SK-N-SH (cell line): ENCODE data around the gene SMARCA2. TPM values are rescaled to one million over a fixed set of nuclear protein-coding genes. Genes with fewer than 3 reads are reported as not detected.

ENCODE experiments used
- CTCF ChIA-PET: fragments of 300-600, 350-600 bp; formaldehyde crosslinking; extraction: SDS; loops from one replicate; lab custom pipeline; 2021; lab: Yijun Ruan, JAX
- POLR2A ChIA-PET: fragments of 350-600 bp; sonication (Branson Sonifier 250); formaldehyde crosslinking; extraction: SDS; loops from one replicate; lab custom pipeline; 2020; ENCODE audit warnings: antibody characterized with exemption, inconsistent platforms; lab: Yijun Ruan, JAX
- DNase-seq: peaks from one replicate; pipeline ENCODE4 v3.0.0; 2012
- H2AFZ ChIP-seq: fragments of 200-600 bp; sonication (generic); 2 replicates; pipeline ENCODE4 v1.8.1; 2016; ENCODE audit warnings: antibody characterized with exemption, mild to moderate bottlenecking, low read depth
- H3F3A ChIP-seq: fragments of 200-600 bp; sonication (generic); replicated peaks from 2 replicates; pipeline ENCODE3; 2016; ENCODE audit warnings: antibody characterized with exemption, mild to moderate bottlenecking; ENCODE audit not compliant: insufficient read depth
- H3K27ac ChIP-seq, 2 experiments: fragments of 200-500 bp in 1 of 2; fragments of 200-600 bp in 1 of 2; sonication (Bioruptor generic) in 1 of 2; sonication (generic), shearing (Covaris generic) in 1 of 2; 2 replicates each; pipeline versions ENCODE4 v1.5.1 to v1.6.1; 2014 to 2016; ENCODE audit warnings: low read depth in 2 of 2, inconsistent platforms in 1 of 2, low read length in 1 of 2, mild to moderate bottlenecking in 1 of 2, mixed read lengths in 1 of 2
- H3K27me3 ChIP-seq: fragments of 200-600 bp; sonication (generic), shearing (Covaris generic); 2 replicates; pipeline ENCODE4 v1.6.1; 2016; ENCODE audit warnings: mixed run types; ENCODE audit not compliant: insufficient read depth
- H3K36me3 ChIP-seq, 2 experiments: fragments of 200-500 bp in 1 of 2; fragments of 200-600 bp in 1 of 2; sonication (Bioruptor generic) in 1 of 2; sonication (generic) in 1 of 2; replicated peaks in 1 of 2; 2 replicates each; pipeline versions ENCODE3 to v1.5.1; 2014 to 2016; ENCODE audit warnings: low read length in 1 of 2, mild to moderate bottlenecking in 1 of 2; ENCODE audit not compliant: insufficient read depth in 2 of 2, control insufficient read depth in 1 of 2
- H3K4me1 ChIP-seq, 2 experiments: fragments of 200-500 bp in 1 of 2; fragments of 200-600 bp in 1 of 2; sonication (Bioruptor generic) in 1 of 2; sonication (generic), shearing (Covaris generic) in 1 of 2; 2 replicates each; pipeline versions ENCODE4 v1.5.1 to v1.6.1; 2014 to 2016; ENCODE audit warnings: low read depth in 1 of 2, low read length in 1 of 2, mixed run types in 1 of 2; ENCODE audit not compliant: insufficient read depth in 2 of 2, control insufficient read depth in 1 of 2
- H3K4me2 ChIP-seq: fragments of 200-600 bp; sonication (generic), shearing (Covaris generic); 2 replicates; pipeline ENCODE4 v1.6.1; 2017; ENCODE audit warnings: mixed run types
- H3K4me3 ChIP-seq, 2 experiments: fragments of 200-500 bp in 1 of 2; fragments of 200-600 bp in 1 of 2; sonication (Bioruptor generic) in 1 of 2; sonication (generic), shearing (Covaris generic) in 1 of 2; 2 replicates each; pipeline versions ENCODE4 v1.5.1 to v1.8.1; 2014 to 2016; ENCODE audit warnings: low read depth in 2 of 2, inconsistent platforms in 1 of 2, low read length in 1 of 2, mild to moderate bottlenecking in 1 of 2, mixed read lengths in 1 of 2, moderate library complexity in 1 of 2
- H3K79me2 ChIP-seq: fragments of 200-600 bp; sonication (generic); 2 replicates; pipeline ENCODE4 v1.8.1; 2017; ENCODE audit warnings: mild to moderate bottlenecking; ENCODE audit not compliant: insufficient read depth
- H3K9ac ChIP-seq: fragments of 200-600 bp; sonication (generic); 2 replicates; pipeline ENCODE4 v1.6.1; 2017; ENCODE audit warnings: mixed run types
- H3K9me2 ChIP-seq: fragments of 200-600 bp; sonication (generic); 2 replicates; pipeline ENCODE4 v1.6.1; 2017; ENCODE audit warnings: mixed run types
- H3K9me3 ChIP-seq: fragments of 200-600 bp; sonication (generic); 2 replicates; pipeline ENCODE4 v1.6.1; 2017; ENCODE audit warnings: mixed run types, mild to moderate bottlenecking, moderate library complexity
- H4K20me1 ChIP-seq: fragments of 200-600 bp; sonication (generic); 2 replicates; pipeline ENCODE4 v1.6.1; 2017; ENCODE audit warnings: mild to moderate bottlenecking, mixed run types; ENCODE audit not compliant: insufficient read depth
- EZH2phosphoT487 ChIP-seq: fragments of 200-600 bp; sonication (generic); IDR thresholded peaks from 2 replicates; pipeline ENCODE4 v1.6.1; 2017; ENCODE audit warnings: low read depth, mixed run types, mild to moderate bottlenecking, antibody characterized with exemption, moderate library complexity, borderline replicate concordance
- JUND ChIP-seq: IDR thresholded peaks from 2 replicates; pipeline ENCODE4 v1.4.0; 2012
- RAD21 ChIP-seq: IDR thresholded peaks from 2 replicates; pipeline ENCODE4 v1.6.1; 2012; ENCODE audit warnings: mild to moderate bottlenecking, low read length
- RXRA ChIP-seq: IDR thresholded peaks from 2 replicates; pipeline ENCODE4 v1.4.0; 2012; ENCODE audit warnings: low read depth, mild to moderate bottlenecking, borderline replicate concordance
- USF1 ChIP-seq: IDR thresholded peaks from 2 replicates; pipeline ENCODE4 v1.4.0; 2012; ENCODE audit warnings: low read depth, borderline replicate concordance
- WGBS: methylation state at CpG from one replicate; pipeline ENCODE4 v1.1.6; 2017; ENCODE audit warnings: low lambda C conversion rate; 5-methylcytosine and 5-hydroxymethylcytosine counted together
- polyA plus RNA-seq, 3 experiments: library from polyadenylated mRNA; depleted of rRNA; stranded (reverse); fragments of >200 nt; gene quantifications; 2 replicates each; pipeline ENCODE4 v1.2.3, GENCODE V29; 2012
- TF ChIP-seq, protein P1 (sequence below): fragments of 150-350 bp; IDR thresholded peaks from 2 replicates; pipeline ENCODE4 v1.6.1; 2017; ENCODE audit warnings: antibody characterized with exemption, low read length, low read depth, borderline replicate concordance

SMARCA2 gene
- polyA plus RNA-seq, 1 of the 3 experiments (the other 2 are of a cell fraction) = 17.4 TPM

GRCh38 chr9:2013743-2014475 is 1.2 kb upstream of the SMARCA2 start:
- Histone ChIP-seq H3K27ac (peak overlapping the region; percentile 50 to 66; a peak in 3 of 4 replicates), H3K9ac (peak overlapping the region; percentile 51; the same call in 1 of the 2 replicates), H3K36me3 (no peaks in the 10 kb centered on the region), H3K9me2 (no peaks in the 10 kb centered on the region), H3K27me3 (no peaks in the 10 kb centered on the region; the same call in 1 of the 2 replicates), H3K4me2 (peak overlapping the region; percentile 95)
- POLR2A ChIA-PET = no interaction called here
- TF ChIP-seq RXRA (no peak), RAD21 (no peak), USF1 (no peak), JUND (no peak)
- TF ChIP-seq, all 33 proteins: peak for 0
- DNase-seq = peak; percentile 20
- CTCF ChIA-PET = interaction anchor here (0.6 to 1.1 kb wide), 2 partner anchors 19 to 102 kb away, joined by 3 read pairs; no protein-coding TSS in a partner anchor
- Histone ChIP-seq H3K4me3 (peak overlapping the region; percentile 90 to 97), H3K4me1 (peaks cover 0 to 3% of the 10 kb centered on the region in 2 experiments; a peak in 3 of 4 replicates), H3K79me2 (peaks cover 10% of the 10 kb centered on the region), H4K20me1 (no peaks in the 10 kb centered on the region), H3F3A (peaks cover 14% of the 10 kb centered on the region), H3K9me3 (no peaks in the 10 kb centered on the region), H2AFZ (peak overlapping the region; percentile 97)
- WGBS = 17% methylated on average over 13 of the region's 13 CpGs

DNA sequence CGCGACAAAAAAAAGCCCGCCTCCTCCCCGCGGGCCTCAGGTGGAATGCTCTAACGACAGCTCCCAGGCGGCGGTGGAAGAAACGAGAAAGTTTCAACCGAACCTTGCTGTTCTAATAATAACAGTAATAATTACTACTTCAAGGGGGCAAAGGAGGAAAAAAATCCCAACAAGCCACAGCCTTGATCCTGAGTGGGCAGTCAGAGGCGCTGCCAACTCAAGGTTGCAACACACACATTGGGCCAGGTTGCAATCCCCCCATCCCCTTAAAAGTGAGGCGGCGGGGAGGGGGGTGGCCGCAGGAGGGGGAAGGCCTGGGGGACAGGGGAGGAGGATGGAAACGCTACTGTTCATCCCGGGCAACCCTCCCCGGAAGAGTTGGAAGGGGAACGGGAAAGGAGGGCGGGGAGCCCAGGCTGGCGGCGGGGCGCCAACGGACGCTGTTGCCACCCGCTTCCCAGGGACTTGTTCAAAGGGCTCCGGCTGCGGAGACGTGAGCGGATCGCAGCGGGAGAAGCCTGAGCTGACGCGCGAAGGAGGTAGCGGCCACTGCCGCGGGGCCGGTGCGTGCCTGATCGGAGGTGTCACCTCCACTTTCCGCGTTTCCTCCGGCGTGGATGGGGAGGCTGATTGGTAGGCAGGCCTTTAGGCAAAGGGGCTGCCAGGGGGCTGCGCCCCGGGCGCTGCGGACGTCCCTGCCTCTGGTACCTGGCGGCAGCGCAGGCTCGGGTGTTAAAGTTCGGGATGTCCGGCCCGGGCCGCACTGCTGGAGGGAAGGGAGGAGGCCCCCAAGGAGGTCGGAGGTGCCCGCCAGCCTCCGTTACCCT is 647 bp downstream of the SMARCA2 start:
- Histone ChIP-seq H3K4me1 (peaks cover 5 to 9% of the 10 kb centered on the region in 2 experiments; a peak in 3 of 4 replicates), H3K36me3 (no peaks in the 10 kb centered on the region), H3K4me3 (peak overlapping the region; percentile 90 to 97), H3K9ac (peak overlapping the region; percentile 59), H3K9me2 (no peaks in the 10 kb centered on the region), H3K27me3 (no peaks in the 10 kb centered on the region; the same call in 1 of the 2 replicates), H3F3A (peaks cover 14% of the 10 kb centered on the region), H3K79me2 (peaks cover 29% of the 10 kb centered on the region), H4K20me1 (peaks cover 3% of the 10 kb centered on the region; the same call in 1 of the 2 replicates), H3K9me3 (no peaks in the 10 kb centered on the region), H3K27ac (peak overlapping the region; percentile 50 to 76), H2AFZ (peak overlapping the region; percentile 99), H3K4me2 (peak overlapping the region; percentile 93)
- POLR2A ChIA-PET = no interaction called here
- CTCF ChIA-PET = interaction anchor here (0.6 to 1.0 kb wide), 3 partner anchors 12 to 1043 kb away, joined by 3 read pairs; no protein-coding TSS in a partner anchor
- TF ChIP-seq EZH2phosphoT487 (no peak), JUND (no peak)
- TF ChIP-seq, protein P1, sequence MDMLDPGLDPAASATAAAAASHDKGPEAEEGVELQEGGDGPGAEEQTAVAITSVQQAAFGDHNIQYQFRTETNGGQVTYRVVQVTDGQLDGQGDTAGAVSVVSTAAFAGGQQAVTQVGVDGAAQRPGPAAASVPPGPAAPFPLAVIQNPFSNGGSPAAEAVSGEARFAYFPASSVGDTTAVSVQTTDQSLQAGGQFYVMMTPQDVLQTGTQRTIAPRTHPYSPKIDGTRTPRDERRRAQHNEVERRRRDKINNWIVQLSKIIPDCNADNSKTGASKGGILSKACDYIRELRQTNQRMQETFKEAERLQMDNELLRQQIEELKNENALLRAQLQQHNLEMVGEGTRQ = no peak
- under 1% methylated on average over 38 of the region's 59 CpGs for WGBS
- peak; percentile 71 for DNase-seq
